MM.1S (cell line): ENCODE results near the gene NLRP5.

Experiments used
- CTCF ChIP-seq: fragments of 300-600 bp; sonication (generic); IDR thresholded peaks from 2 replicates; pipeline ENCODE4 v1.5.1; 2016; ENCODE audit warnings: antibody characterized with exemption, low read length, mixed read lengths
- EZH2 ChIP-seq: fragments of 300-600 bp; sonication (generic); optimal IDR thresholded peaks from 2 replicates; pipeline ENCODE3; 2017; ENCODE audit warnings: low read depth, mild to moderate bottlenecking, antibody characterized with exemption, low read length, mixed read lengths

DNA sequence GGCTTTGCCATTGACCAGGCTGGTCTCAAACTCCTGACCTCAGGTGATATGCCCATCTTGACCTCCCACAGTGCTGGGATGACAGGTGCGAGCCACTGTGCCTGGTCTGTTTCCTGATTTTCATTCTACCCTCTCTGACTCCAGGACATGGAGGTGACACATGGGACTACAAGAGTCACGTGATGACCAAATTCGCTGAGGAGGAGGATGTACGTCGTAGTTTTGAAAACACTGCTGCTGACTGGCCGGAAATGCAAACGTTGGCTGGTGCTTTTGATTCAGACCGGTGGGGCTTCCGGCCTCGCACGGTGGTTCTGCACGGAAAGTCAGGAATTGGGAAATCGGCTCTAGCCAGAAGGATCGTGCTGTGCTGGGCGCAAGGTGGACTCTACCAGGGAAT, 40.2 kb downstream of the NLRP5 start:
- TF ChIP-seq CTCF: no peak
- no peak for TF ChIP-seq EZH2
